Measurements from ENCODE around the gene ADAMTS2.
"Not testable (repeated sequence)": the region's sequence is repeated elsewhere in the genome, so short reads cannot be mapped to it uniquely, and the experiment has no call there.

ADAMTS2 gene

DNA sequence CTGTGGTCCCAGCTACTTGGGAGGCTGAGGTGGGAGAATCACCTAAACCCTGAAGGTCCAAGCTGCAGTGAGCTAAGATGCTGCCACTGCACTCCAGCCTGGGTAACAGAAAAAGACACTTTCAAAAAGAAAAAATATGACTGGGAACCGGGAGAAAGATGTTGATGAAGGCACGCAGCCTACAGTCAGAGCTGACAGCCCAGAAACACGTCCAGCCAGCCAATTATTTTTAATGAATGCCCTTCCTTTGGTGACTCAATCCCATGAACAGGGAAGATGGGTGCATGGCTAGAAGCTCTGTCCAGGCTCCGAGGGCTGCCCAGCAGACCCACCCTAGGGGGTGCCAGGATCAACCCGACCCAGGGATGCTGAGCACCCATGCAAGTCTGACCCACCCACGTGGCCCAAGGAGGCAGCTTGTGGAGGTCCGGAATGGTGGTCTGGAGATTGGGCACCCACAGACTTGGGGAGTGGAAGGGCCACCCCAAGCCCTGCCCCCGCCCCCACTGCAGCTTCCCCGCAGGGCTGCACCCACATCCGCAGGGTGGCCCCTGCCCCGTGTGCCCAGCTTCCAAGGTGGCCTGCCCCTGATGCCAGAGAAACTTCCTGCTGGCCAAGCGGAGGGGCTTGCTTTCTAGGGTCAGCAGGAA is 51.0 kb downstream of the ADAMTS2 start:
- no peak for DNase-seq

DNA sequence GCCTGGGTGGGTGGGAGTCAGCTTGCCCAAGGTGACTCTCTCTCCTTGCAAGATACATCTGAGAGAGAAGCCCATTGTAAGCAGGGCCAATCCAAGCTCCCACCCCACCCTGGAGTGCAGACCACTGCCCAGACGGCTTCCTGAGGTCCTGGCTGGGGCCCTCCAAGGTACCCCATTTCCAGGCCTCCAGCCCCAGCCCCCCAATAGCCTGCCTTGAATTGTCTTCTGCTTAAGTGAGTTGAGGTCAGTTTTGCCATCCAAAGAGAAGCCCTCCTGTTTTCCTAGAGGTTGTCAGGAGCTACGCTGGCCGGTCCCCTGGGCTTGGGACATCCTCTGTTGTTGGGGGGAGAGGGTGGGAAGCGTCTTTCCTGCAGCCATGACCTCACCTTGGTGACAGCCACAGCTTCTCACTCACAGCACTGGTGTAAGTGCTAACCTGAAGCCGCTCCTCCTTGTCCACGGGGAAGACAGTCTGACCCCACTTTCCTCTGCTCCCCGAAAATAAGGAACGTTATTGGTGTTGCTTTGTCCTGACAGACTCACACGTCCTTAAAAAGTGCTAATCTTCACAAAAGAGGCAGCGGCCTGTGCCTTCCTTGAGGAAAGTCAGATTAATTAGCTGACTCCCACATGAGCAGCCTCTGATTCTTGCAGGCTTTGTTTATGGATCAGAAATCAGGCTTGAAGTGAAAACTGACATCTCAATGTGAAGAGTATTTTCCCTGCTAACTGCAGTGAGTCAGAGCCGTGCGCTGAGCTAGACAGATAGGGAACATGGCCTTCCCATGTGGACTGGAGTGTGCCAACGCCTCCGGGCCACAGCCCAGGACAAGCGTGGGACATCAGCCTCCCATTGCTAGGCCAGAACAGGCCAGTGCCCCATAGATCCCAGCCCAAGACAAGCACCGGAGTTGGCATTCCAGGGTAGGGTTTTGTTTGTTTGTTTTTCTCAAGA is 52.3 kb downstream of the ADAMTS2 start:
- DNase-seq, result no peak

DNA sequence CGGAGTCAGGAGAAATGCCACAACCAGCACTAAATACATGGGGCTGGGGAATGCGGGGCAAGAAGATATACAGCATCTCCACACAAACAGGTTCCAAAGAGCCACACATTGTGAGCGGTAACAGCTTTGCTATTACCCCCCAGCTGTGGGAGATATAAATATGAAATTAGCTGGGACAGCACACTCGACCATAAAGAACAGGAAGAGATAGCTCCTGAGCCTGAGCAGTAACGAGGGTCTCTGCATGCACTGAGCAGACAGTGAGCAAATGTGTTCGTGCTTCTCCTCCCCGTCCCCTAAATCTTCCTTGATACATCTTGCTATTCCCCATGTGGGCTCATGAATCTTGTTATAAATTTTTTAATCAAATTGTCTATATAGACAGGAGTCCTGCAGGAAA is 53.1 kb downstream of the ADAMTS2 start:
- DNase-seq, result no peak

DNA sequence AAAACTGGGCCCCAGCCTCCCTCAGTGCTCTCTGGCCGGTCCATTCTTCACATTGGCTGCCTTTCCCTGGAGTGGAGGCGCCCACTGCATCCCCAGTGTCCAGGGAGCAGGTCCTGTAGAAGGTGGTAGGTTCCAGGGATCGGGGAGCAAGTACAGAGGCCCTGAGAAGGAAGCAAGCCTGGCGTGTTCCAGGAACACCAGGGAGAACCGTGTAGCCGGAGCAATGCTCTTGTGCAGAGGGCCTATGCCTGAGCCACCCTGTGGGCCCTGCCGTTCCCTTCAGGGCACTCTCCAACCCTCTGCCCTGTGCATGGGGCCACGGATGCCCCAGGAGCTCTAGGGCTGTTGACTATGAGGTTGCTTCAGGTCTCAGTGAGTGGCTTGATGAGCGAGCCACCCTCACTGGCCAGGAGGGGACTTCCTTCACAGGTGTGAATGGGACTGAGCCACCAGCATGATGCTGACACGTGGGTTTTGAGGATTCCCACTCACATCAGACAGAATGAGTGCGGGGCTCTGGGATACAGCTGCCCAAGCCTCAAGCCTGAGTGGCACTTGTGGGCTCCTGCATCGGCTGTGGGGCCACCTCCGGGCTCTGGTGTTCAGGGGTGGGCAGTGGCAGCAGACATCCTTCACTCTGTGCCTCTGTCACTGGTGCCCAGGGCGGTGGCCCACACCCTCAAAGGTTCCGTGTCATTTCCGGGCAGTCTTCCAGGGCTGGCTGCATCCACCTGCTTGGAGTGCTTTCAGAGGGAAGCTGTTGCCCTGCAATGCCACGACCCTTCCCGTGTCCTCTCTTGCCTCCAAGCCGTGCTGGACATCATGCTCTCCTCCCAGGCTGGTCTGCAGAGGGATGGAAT is 54.4 kb downstream of the ADAMTS2 start:
- DNase-seq, result no peak

DNA sequence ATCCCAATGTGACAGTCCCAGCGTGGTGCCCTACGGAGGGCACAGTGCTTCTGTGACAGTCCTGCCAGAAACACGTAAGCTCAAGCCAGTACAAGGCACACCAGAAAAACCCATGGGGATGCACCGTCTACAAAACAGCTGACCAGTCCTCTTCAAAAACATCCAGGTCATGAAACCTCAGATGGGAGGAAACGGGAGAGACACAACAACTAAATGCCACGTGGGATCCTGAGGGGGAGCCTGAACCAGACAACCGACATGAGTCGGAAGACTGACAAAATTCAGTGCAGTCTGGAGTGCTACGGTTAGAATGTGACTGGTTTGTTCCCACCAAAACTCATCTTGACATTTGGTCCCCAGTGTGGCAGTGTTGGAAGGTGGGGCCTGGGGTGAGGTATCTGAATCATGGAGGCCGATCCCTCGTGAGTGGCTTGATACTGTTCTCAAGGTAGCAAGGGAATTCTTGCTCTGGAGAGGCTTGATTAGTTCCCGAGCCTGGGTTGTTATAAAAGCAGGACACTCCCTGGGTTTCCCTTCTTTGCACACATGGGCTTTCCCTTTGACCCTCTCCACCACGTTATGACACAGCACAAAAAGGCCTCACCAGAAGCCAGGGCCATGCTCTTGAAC is 55.4 kb downstream of the ADAMTS2 start:
- DNase-seq, result no peak

DNA sequence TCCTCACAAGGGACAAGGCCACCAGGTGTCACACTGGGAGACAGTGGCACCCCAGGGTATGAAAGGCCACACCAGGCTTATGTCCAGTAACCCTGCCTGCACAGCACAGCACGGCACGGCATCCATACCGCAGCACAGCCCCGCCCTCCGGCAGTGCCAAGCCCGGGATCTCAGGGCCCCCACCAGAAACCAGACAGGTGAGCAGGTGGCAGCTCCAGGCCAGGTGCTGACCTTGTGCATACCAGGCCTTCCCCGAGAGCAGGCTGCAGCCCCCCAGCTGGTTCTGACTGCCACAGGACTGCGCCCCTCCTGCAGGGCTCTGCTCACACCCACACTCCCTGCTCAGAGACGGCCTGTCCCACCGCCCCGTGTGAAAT is 56.5 kb downstream of the ADAMTS2 start:
- no peak for DNase-seq

DNA sequence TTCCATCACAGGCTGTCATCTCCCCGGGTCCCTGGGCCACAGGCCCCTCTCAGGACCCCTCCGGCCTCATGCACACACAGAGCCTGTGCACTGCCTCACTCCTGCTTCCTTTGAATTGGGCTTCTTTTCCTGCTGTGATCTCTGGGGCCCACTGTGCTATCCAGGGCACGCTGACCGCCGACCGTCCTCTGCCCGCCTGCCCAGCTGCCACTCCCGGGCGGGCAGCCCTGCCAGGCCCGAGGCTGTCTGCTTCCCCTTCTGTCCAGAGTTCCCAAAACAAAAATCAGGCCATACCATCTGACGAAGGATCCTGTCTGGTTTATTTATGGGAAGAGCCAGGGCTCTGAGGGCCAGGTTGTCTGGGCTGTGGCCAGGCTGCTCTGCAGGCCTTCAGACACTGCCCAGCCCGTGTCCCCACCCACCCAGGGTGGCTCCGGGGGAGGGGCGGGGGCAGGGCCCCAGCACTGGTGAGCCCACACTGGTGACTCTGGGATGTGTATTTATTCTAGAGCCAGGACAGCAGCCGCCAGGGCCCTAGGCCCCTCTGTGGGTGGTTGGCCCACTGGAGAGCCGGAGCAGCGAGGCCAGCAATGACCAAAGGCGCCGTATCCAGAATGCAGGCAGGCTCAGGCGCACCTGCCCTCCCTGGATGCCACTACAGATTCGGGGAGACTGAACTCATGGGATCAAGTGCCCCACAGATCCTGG is 57.0 kb downstream of the ADAMTS2 start:
- DNase-seq, result no peak

DNA sequence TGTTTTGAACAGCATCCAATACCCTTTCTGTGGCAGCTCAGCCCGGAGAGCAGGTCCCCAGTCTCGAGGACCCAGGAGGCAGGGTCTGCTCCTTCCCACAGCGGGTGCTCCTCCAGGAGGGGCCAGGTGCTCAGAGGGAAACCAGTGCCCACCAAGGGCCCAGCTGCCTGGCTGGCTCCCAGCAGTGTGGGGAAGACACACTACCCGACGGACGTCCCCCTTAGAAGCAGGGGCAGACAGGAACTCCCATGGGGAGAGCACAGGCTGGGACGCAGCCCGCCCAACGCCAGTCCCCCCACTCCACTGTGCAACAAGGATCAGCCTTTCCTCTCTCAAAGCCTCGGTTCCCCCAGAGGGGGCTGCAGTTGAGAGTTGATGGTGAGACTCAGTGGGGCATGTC is 57.6 kb downstream of the ADAMTS2 start:
- no peak for DNase-seq

DNA sequence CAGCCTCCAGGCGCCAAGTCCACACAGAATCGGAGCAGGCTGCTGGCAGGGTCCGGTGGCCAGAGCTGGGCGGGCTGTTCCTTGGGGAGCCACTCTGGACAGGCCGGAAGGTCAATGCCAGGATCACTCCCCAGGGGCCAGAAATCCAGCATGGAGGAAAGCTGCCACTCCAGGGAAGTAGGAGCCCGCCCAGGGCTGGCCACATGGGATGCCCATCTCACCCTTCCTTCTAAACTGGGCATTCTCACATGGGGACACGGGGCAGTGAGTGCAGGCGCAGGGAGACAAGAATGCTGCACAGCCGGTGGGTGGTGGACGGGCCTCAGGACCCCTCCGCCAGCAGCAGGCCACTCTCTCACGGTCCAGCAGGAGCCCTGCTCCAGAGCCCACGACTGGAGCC is 58.2 kb downstream of the ADAMTS2 start:
- DNase-seq, result no peak

DNA sequence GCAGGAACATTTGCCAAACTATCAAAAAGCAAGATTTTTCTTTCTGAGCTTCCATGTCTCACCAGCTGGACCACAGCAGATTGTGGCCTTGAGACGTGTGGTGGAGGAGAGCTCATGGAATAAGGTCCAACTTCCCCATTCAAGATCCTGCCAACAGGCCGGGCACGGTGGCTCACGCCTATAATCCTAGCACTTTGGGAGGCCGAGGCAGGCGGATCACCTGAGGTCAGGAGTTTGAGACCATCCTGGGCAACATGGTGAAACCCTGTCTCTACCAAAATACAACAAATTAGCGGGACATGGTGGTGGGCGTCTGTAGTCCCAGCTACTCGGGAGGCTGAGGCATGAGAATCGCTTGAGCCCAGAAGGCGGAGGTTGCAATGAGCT is 59.5 kb downstream of the ADAMTS2 start:
- DNase-seq, result not testable (repeated sequence)

DNA sequence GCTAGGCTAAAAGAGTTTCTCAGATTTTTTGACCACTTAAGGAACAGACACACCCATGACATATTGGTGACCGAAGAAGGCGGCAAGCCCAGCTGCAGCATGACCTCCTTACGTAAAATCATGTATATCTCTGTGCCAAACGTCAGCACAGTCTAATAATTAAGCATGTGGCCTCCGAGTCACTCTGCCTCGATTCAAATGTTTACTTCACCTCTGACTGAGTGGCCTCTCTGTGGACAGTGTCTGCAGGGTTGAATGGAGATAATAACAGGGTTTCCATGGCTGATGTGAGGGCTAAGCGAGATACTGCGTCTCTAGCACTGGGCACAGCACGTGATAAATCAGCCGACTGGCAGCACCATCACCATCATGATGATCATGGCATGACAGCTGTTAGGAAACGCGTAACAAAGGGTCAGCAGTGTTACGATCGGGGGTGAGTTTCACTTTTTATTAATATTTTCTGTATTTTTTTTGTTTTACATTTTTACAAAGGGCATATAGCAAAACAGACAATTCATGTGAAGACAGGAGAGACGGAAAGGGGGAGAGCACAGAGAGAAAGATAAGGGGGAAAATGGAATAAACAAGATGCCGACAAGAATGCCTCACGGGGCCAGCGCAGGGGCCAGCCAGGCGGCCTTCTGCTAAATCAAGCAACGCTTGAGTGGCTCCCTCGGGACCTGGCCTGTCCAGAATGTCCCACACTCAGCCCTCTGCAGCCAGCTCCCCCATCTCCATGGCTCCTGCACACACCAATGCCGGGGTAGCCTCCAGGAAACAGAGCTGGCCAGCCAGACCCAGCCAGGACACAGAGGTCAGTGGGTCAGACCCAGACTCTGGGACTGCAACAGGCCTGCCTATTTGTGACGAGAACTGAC is 60.3 kb downstream of the ADAMTS2 start:
- DNase-seq, result peak; percentile 39

DNA sequence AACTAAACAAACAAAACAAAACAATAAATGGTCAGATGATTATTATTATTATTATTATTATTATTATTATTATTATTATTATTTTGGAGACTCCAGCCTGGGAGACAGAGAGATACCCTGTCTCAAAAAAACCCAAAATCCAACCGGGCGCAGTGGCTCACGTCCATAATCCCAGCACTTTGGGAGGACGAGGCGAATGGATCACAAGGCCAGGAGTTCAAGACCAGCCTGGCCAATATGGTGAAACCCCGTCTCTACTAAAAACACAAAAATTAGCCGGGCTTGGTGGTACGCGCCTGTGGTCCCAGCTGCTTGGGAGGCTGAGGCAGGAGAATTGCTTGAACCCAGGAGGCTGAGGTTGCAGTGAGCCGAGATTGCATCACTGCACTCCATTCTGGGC is 61.4 kb downstream of the ADAMTS2 start:
- DNase-seq, result not testable (repeated sequence)

DNA sequence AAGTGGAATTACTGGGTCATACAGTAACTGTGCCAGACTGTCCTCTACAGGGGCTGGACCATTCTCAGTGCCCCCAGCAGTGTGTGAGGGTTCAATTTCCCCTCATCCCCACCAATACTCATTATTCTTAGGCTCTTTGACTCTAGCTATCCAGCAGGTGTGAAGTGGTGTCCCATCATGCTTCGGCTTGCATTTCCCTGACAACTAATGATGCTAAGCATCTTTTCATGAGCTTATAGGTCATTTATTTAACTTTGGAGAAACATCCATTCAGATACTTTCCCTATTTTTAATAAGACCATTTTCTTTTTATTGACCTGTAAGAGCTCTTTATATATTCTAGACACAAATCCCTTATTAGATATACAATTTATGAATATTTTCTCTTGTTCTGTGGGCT is 63.6 kb downstream of the ADAMTS2 start:
- DNase-seq, result no peak

DNA sequence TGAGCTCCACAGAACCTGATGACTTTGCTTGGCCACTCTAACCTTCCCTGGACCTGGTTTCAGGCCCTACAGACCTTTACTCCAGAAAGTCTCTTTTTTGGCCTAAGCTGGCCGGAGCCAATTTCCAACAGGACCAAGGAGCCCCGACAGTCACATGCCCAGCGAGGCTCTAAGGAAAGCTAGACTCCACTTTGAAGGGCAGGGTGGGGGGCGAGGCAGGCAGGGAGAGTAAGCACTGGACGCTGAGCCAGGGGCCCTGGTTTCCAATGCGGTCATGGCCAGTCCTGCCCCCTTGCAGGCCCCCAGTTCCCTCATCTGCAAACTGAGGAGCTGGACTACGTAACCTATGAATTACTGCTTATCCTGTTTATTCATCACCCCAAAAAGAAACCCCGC is 65.2 kb downstream of the ADAMTS2 start:
- no peak for DNase-seq

DNA sequence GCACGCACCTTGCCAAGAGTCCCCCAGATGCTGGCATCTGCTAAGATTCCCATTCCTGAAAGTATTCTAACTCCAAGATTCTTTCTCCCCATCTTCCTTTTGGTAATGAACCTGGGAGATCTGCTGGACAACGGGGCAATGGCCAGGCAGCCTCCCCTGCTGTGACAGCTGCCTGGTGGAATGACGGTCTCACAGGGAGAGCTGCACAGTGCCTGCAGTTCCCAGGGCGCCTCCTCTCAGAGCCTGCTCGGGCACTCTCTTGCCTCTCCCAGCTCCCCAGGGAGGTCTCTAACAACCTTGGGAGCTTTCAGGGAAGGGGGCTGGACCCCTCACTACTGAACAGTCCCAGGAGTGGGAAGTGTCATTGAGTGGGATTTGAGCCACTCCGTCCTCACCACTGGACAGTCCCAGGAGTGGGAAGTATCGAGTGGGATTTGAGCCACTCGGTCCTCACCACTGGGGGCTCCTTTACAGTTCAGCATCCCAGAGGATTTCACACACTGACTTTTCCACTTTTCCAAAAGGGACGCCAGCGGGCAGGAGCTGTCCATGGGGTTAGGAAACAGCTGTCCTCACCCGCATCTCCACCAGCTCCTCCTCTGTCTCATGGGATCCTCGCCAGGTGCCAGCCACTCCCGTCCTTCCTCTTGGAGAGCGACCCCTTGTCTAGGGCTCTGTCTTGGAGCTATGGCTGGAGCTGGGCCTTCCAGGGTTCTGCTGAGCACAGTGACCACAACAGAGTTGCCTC is 65.7 kb downstream of the ADAMTS2 start:
- DNase-seq, result no peak

DNA sequence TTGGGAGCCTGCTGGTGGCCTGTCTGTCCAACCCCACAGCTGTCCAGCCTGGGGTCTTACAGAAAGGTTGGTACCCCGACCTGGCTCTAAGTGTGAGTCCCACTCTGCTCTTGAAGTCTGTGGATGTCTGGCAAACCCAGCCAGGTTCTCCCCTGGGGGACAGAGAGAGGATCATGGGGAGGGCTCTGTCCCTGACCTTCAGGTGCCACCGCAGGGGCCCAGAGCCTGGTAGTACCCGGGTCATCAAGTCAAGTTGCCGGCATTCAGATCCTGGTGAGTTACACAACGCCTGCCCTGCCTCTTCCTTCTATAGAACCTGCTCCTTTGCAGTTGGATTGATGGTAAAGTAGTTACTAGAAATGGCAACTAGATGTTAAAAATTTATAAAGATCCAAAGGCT is 66.7 kb downstream of the ADAMTS2 start:
- DNase-seq, result no peak

DNA sequence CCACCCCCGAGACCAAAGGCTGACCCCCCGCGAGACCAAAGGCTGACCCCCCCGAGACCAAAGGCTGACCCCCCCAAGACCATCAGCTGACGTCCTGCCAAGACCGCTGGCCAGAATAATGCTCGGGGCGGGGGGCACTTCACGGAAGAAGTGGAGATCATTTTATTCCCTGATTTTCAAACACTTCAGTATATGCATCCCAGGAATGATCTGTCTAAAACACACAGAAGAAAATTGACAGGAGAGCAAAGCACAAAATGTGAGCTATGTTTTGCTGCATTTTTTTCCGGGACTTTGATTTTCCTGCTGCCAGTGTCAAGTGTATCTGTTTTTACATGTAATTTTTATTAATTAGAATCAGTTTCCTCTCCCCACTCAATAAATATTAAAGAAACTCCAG is 67.1 kb downstream of the ADAMTS2 start:
- no peak for DNase-seq

DNA sequence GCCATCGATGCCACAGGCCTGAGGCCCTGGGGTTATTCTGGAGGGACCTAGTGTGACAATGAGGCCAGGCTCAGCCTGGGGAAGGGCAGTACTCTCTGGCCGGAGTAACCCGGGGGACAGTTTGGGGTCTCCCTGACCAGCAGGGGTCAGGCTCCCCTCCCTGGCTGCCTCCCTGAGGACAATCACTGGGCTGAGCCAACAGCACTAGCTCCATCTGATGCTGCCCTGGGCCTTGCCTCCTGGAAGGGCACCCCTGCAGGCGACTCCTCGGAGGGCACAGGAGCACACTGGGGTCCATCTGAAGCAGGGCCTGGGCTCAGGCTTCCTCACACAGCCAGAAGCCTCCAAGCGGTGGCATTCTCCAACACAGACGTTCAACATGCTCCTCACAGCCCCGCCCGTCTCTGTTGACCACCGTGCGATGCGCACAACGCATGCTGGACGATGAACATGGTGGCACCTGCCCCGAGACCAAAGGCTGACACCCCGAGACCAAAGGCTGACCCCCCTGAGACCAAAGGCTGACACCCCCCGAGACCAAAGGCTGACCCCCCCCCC is 68.3 kb downstream of the ADAMTS2 start:
- no peak for DNase-seq

DNA sequence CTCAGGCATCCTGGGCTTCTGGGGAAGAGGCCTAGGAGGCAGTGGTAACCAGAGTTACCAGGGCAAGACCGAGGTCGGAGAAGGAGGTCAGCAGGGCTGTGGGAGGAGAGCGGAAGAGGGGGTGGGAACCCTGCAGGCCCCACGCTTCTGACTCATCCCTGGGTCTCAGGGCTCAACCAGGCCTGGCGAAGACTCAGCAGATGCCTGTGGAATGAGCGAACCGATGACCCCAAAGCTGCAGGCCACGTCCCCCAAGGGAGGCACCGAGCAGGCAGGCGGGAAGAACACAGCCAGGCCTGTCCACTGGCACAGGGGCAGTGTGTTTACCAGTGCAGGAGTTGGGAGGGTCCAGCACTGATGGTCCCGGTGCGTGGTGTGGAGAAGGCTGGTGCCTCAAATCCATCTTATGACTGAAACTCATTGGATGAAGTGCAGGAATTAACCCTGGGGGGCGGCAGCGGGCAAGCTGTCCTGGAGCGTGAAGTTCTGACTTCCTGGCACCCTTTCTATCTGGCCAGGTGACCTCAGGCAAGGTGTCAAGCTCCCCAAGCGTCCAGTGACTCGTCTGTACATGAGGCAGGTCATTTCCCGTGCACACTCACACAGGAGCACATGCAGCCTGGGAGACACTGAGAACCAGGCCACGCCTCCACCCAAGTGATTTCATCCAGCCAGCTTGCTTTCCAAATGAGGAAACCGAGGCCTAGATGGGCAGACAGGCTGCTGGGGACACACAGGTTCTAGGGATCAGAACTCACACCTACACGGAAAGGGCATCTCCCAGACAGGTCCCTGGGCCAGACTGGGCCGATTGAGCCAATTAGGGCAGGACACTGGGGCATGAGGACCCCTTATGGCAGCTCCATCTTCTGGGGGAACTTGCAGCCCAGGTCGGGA is 69.1 kb downstream of the ADAMTS2 start:
- no peak for DNase-seq
